Measurements from ENCODE around the gene CHERP. TPM values are rescaled to one million over a fixed set of nuclear protein-coding genes. Genes with fewer than 3 reads are reported as not detected.

Gene CHERP
- total and polyA plus RNA-seq, 8 donors = 11.0 to 26.8 (median 17.2) TPM

- H3K4me1 ChIP-seq = peaks cover 17 to 51% (median 18%) of the 10 kb centered on the region in 3 donors
- no peak for TF ChIP-seq CTCF (IDR thresholded peaks at IDR 0.05)
- peak overlapping the region in 3 of 4 donors; percentile 2 to 55 (median 36) for H3K27ac ChIP-seq
- intact Hi-C loops (cut with DNase I) = no loop called here
- WGBS, 2 donors = 49 to 51% methylated on average over 11 of the region's 11 CpGs
- no peaks in the 10 kb centered on the region for H3K27me3 ChIP-seq
- no peaks in the 10 kb centered on the region for H3K36me3 ChIP-seq
- no peak overlapping the region for H3K4me3 ChIP-seq
- DNase-seq (peak in 1 of 6 donors; percentile 63), FAIRE-seq (no peak), ATAC-seq (peak in 1 of 4 donors; percentile 13)
- H3K9me3 ChIP-seq = no peaks in the 10 kb centered on the region
Measured at GRCh38 chr19:16588824-16589577, 46.8 kb upstream of the CHERP start.

GRCh38 chr19:16587833-16588823 is 45.9 kb upstream of the CHERP start:
- Histone ChIP-seq H3K27me3 (no peaks in the 10 kb centered on the region), H3K36me3 (no peaks in the 10 kb centered on the region), H3K27ac (peak overlapping the region in 3 of 4 donors; percentile 2 to 55 (median 36)), H3K9me3 (no peaks in the 10 kb centered on the region), H3K4me1 (peaks cover 17 to 57% (median 18%) of the 10 kb centered on the region in 3 donors), H3K4me3 (peak overlapping the region in 1 of 4 donors; percentile 9)
- peak in 5 of 6 donors; percentile 50 to 75 (median 51) for DNase-seq
- ATAC-seq = peak; percentile 60 to 80 (median 76)
- TF ChIP-seq CTCF (IDR thresholded peaks at IDR 0.05) = no peak
- intact Hi-C loops (cut with DNase I) = no loop called here
- FAIRE-seq = no peak
- WGBS, 2 donors = 29 to 37% methylated on average over 26 of the region's 26 CpGs

- DNase-seq (peak in 1 of 6 donors; percentile 54), FAIRE-seq (no peak), ATAC-seq (no peak)
- no peak for TF ChIP-seq CTCF (IDR thresholded peaks at IDR 0.05)
- intact Hi-C loops (cut with DNase I) = no loop called here
- Histone ChIP-seq H3K36me3 (no peaks in the 10 kb centered on the region), H3K9me3 (no peaks in the 10 kb centered on the region), H3K4me1 (peaks cover 18 to 61% (median 18%) of the 10 kb centered on the region in 3 donors), H3K27me3 (no peaks in the 10 kb centered on the region), H3K4me3 (peak overlapping the region in 1 of 4 donors; percentile 9), H3K27ac (peak overlapping the region in 2 of 4 donors; percentile 2 to 74)
- WGBS, 2 donors = 66 to 71% methylated on average over 20 of the region's 20 CpGs
Measured at GRCh38 chr19:16586991-16587832, 45.0 kb upstream of the CHERP start.

- no peaks in the 10 kb centered on the region for H3K36me3 ChIP-seq
- H3K9me3 ChIP-seq = no peaks in the 10 kb centered on the region
- DNase-seq = peak in 1 of 6 donors; percentile 55
- peak overlapping the region in 2 of 4 donors; percentile 65 to 74 for H3K27ac ChIP-seq
- no peak for FAIRE-seq
- intact Hi-C loops (cut with DNase I) = no loop called here
- H3K4me1 ChIP-seq = peaks cover 24 to 64% (median 25%) of the 10 kb centered on the region in 3 donors
- ATAC-seq = no peak
- H3K4me3 ChIP-seq = no peak overlapping the region
- WGBS, 2 donors = 85 to 88% methylated on average over 9 of the region's 9 CpGs
- no peaks in the 10 kb centered on the region for H3K27me3 ChIP-seq
- no peak for TF ChIP-seq CTCF (IDR thresholded peaks at IDR 0.05)
Measured at GRCh38 chr19:16586477-16586871, 44.2 kb upstream of the CHERP start.
